ENCODE measurements around the gene COG1. TPM values are rescaled to one million over a fixed set of nuclear protein-coding genes. Genes with fewer than 3 reads are reported as not detected.

COG1 gene
- total and polyA plus RNA-seq, 9 of the 15 experiments (the other 6 are each of a cell fraction or from before 2014, with no cell fraction given): 9.5 to 26.8 (median 12.9) TPM

- ChIA-PET CTCF (ENCODE audit: low intra/inter-chr PET ratio) (no interaction called here), POLR2A (no interaction called here)
- no peak overlapping the region for H3K9ac ChIP-seq (ENCODE audit: insufficient read depth in 1 of 2, low read depth in 2 of 2, low read length in 2 of 2)
- H3K4me3 ChIP-seq: no peak overlapping the region
- no peak overlapping the region for H2AFZ ChIP-seq (ENCODE audit: low read depth, low read length)
- BruUV-seq (replicated peaks): no TSS peak
- peaks cover 14% of the 10 kb centered on the region; the same call in 2 of the 3 replicates for H3K36me3 ChIP-seq (ENCODE audit: control insufficient read depth, insufficient read depth, low read length)
- 7% methylated on average over 8 of the region's 8 CpGs for WGBS (ENCODE audit: insufficient coverage, low coverage, missing lambda C conversion rate)
- TF ChIP-seq NONO (IDR thresholded peaks at IDR 0.05; ENCODE audit: low read depth in 2 of 2, low read length in 1 of 2) (no peak), CUX1 (CRISPR knock-in tag; IDR thresholded peaks at IDR 0.05) (no peak), NCOA1 (IDR thresholded peaks at IDR 0.05; ENCODE audit: low read depth) (no peak), POLR2B (IDR thresholded peaks at IDR 0.05; ENCODE audit: low read depth, partially characterized antibody) (no peak), MEIS2 (IDR thresholded peaks at IDR 0.05; ENCODE audit: partially characterized antibody) (no peak), SOX6 (IDR thresholded peaks at IDR 0.05) (no peak)
- no peaks in the 10 kb centered on the region for H3K9me3 ChIP-seq (replicated peaks; ENCODE audit: control insufficient read depth, insufficient read depth, low read depth, low read length)
- no peaks in the 10 kb centered on the region for H3K79me2 ChIP-seq (ENCODE audit: control insufficient read depth, insufficient read depth, low read length)
- no peaks in the 10 kb centered on the region for H3K9me1 ChIP-seq (ENCODE audit: control insufficient read depth, insufficient read depth, low read length)
- H3K4me2 ChIP-seq (ENCODE audit: insufficient read depth, low read length): no peak overlapping the region
- H3K27me3 ChIP-seq (ENCODE audit: control insufficient read depth in 2 of 2, insufficient read depth in 2 of 2, low read length in 2 of 2): peaks cover 4 to 9% of the 10 kb centered on the region in 2 experiments; a peak in 4 of 5 replicates
- ATAC-seq (no peak), FAIRE-seq (no peak), DNase-seq (ENCODE audit: extremely low read depth in 1 of 4, low spot score in 3 of 4) (no peak)
- intact Hi-C loops (cut with micrococcal nuclease) (loop anchor here (5.0 kb wide), 1 partner anchor 60 kb away; the partner anchor contains the start of gene COG1), in situ Hi-C loops (cut with MboI) (loop anchor here (5.0 kb wide), 1 partner anchor 530 kb away; no protein-coding TSS in a partner anchor)
- H3K4me1 ChIP-seq (replicated peaks in 1 of 2; ENCODE audit: control insufficient read depth in 2 of 2, insufficient read depth in 2 of 2, low read length in 2 of 2): no peaks in the 10 kb centered on the region
- no peak overlapping the region for H3K27ac ChIP-seq (ENCODE audit: extremely low read depth, low read depth, low read length)
- 0 out of 2 replicates have a peak, but pooled peaks cover 3% of the 10 kb centered on the region for H4K20me1 ChIP-seq (replicated peaks; ENCODE audit: control insufficient read depth, insufficient read depth, low read length)
Measured at GRCh38 chr17:73251871-73252270, 59.0 kb downstream of the COG1 start.

Measured in K562 (cell line).